Spinal cord (tissue), 10 donors: ENCODE data around the gene ENSA. TPM values are rescaled to one million over a fixed set of nuclear protein-coding genes. Genes with fewer than 3 reads are reported as not detected.
"Not testable (repeated sequence)": the region's sequence is repeated elsewhere in the genome, so short reads cannot be mapped to it uniquely, and the experiment has no call there.

Source experiments
- DNase-seq, 6 donors: peaks; one replicate each; pipeline versions ENCODE4 v3.0.0 to v3.0.0-alpha.2; 2013 to 2015; ENCODE audit warnings: low spot score in 6 of 6, low read depth in 4 of 6
- H3K27ac ChIP-seq: one replicate; pipeline ENCODE4 v1.5.1; 2013; ENCODE audit warnings: low read depth, low read length, control low read depth
- H3K27me3 ChIP-seq: one replicate; pipeline ENCODE4 v1.6.1; 2013; ENCODE audit warnings: low read length; ENCODE audit not compliant: control insufficient read depth, insufficient read depth
- H3K36me3 ChIP-seq: one replicate; pipeline ENCODE4 v1.6.1; 2013; ENCODE audit warnings: low read length; ENCODE audit not compliant: control insufficient read depth, insufficient read depth
- H3K4me1 ChIP-seq: one replicate; pipeline ENCODE4 v1.6.1; 2013; ENCODE audit warnings: low read length; ENCODE audit not compliant: control insufficient read depth, insufficient read depth
- H3K4me3 ChIP-seq: one replicate; pipeline ENCODE4 v1.5.1; 2013; ENCODE audit warnings: low read depth, low read length, control low read depth
- H3K9me3 ChIP-seq: one replicate; pipeline ENCODE4 v1.6.1; 2013; ENCODE audit warnings: low read length; ENCODE audit not compliant: control insufficient read depth, insufficient read depth
- WGBS: methylation state at CpG from one replicate; pipeline ENCODE4 v1.1.5; 2013; ENCODE audit warnings: missing lambda C conversion rate; ENCODE audit not compliant: insufficient coverage; 5-methylcytosine and 5-hydroxymethylcytosine counted together
- polyA plus RNA-seq, 2 donors: library from polyadenylated mRNA; unstranded; fragments of 120-200 nt; gene quantifications; one replicate each; pipeline ENCODE4 v1.2.1, GENCODE V29; 2013; ENCODE audit not compliant: insufficient read length in 2 of 2
- total RNA-seq, 2 donors: library from RNA; depleted of rRNA in 1 of 2; stranded (reverse); fragments of 120-200 nt in 1 of 2; fragments of >200 nt in 1 of 2; gene quantifications; one replicate each; pipeline versions ENCODE4 v1.2.3 to v1.2.4, GENCODE V29; 2013 to 2014
- donor health status: healthy.

The ENSA gene
- total and polyA plus RNA-seq, 4 donors = 120 to 212 (median 163) TPM

GRCh38 chr1:150612014-150612345 is 17.4 kb downstream of the ENSA start:
- H3K4me1 ChIP-seq = peaks cover 12% of the 10 kb centered on the region
- no peak for DNase-seq
- H3K36me3 ChIP-seq = peaks cover 28% of the 10 kb centered on the region
- no peaks in the 10 kb centered on the region for H3K27me3 ChIP-seq
- H3K9me3 ChIP-seq = no peaks in the 10 kb centered on the region
- H3K27ac ChIP-seq = peak overlapping the region; percentile 73
- no peak overlapping the region for H3K4me3 ChIP-seq
- 100% methylated on average over 2 of the region's 3 CpGs for WGBS

DNA sequence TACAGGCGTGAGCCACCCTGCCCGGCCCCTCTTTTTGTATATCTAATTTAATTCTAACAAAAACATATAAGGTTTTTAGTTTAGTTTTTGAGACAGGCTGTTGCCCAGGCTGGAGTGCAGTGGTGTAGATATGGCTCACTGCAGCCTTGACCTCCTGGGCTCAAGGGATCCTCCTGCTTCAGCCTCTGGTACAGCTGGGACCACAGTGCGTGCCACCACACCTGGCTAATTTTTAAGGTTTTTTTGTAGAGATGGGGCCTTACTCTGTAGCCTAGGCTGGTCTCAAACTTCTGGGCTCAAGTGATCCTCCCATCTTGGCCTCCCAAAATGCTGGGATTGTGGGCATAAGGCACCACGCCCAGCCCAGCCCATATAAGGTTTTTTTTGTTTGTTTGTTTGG is 18.8 kb downstream of the ENSA start:
- Histone ChIP-seq H3K27me3 (no peaks in the 10 kb centered on the region), H3K36me3 (peaks cover 15% of the 10 kb centered on the region), H3K4me1 (peaks cover 12% of the 10 kb centered on the region), H3K27ac (no peak overlapping the region), H3K9me3 (no peaks in the 10 kb centered on the region), H3K4me3 (no peak overlapping the region)
- WGBS = 100% methylated on average over 1 of the region's 4 CpGs
- DNase-seq = no peak

DNA sequence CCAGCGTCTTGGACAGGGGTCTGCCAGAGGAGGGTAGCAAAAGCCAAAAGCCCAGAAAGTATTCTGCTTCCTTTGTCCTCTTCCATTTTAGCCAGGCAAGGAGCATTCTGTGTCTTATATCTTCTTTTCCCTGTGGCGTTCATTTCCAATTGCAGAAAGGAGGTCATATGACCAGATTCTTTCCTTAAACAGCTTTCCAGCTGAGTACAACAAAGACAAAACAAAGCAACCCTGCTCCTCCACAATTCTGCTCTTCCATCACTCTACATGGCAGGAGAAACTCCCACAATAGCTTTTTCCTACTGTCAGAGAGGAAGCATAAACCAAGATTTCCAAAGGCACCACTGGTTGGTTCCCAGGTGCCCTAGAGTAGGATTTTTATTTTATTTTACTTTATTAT is 19.7 kb downstream of the ENSA start:
- WGBS = 17% methylated on average over 2 of the region's 2 CpGs
- peaks cover 12% of the 10 kb centered on the region for H3K4me1 ChIP-seq
- H3K9me3 ChIP-seq = no peaks in the 10 kb centered on the region
- peak in 2 of 6 donors; percentile 46 to 80 for DNase-seq
- H3K4me3 ChIP-seq = no peak overlapping the region
- peaks cover 11% of the 10 kb centered on the region for H3K36me3 ChIP-seq
- H3K27ac ChIP-seq = peak overlapping the region; percentile 79
- no peaks in the 10 kb centered on the region for H3K27me3 ChIP-seq

DNA sequence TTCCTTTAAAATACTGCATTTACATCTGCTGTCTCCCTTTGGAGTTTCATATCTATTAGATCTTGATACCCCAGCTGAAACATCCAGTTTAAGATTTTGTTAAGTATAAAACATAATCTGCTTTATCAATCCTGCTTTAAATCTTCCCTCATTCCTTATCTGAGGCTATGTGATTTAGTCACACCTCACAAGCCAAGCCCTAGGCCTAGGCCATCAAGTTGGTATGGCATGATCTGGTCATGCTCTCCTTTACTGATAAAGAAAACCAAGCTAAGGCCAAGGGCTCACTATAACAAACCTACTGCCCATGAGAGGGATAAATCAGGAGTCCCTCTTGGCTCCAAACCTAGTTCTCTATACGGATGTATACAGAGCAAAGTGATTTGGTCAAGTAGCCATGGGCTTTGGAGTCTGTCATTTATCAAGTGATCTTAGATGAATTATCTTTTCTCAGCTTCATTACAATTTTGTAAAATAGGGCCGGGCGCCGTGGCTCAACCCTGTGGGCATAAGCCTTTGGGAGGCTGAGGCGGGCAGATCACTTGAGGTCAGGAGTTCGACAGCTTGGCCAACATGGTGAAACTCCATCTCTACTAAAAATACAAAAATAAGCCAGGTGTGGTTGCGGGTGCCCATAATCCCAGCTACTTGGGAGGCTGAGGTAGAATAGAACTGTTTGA is 22.8 kb downstream of the ENSA start:
- H3K36me3 ChIP-seq = peaks cover 4% of the 10 kb centered on the region
- peaks cover 5% of the 10 kb centered on the region for H3K4me1 ChIP-seq
- no peak overlapping the region for H3K4me3 ChIP-seq
- no peaks in the 10 kb centered on the region for H3K9me3 ChIP-seq
- H3K27ac ChIP-seq = no peak overlapping the region
- DNase-seq = no peak
- WGBS = 94% methylated on average over 3 of the region's 7 CpGs
- no peaks in the 10 kb centered on the region for H3K27me3 ChIP-seq

GRCh38 chr1:150605451-150605731 is 24.0 kb downstream of the ENSA start:
- not testable (repeated sequence) for DNase-seq, H3K27ac ChIP-seq, H3K36me3 ChIP-seq, H3K4me3 ChIP-seq, H3K27me3 ChIP-seq, H3K4me1 ChIP-seq, H3K9me3 ChIP-seq
- no CpG with 5 or more reads among the region's 3 CpGs for WGBS

- Histone ChIP-seq H3K27me3 (no peaks in the 10 kb centered on the region), H3K4me1 (no peaks in the 10 kb centered on the region), H3K36me3 (peaks cover 10% of the 10 kb centered on the region), H3K27ac (no peak overlapping the region), H3K9me3 (no peaks in the 10 kb centered on the region), H3K4me3 (no peak overlapping the region)
- DNase-seq = no peak
- no CpG with 5 or more reads among the region's 2 CpGs for WGBS
Observed at GRCh38 chr1:150604226-150604588, 25.2 kb downstream of the ENSA start.

- Histone ChIP-seq H3K4me3 (no peak overlapping the region), H3K9me3 (no peaks in the 10 kb centered on the region), H3K4me1 (no peaks in the 10 kb centered on the region), H3K27ac (no peak overlapping the region), H3K27me3 (no peaks in the 10 kb centered on the region), H3K36me3 (peaks cover 10% of the 10 kb centered on the region)
- no peak for DNase-seq
- no CpG with 5 or more reads among the region's 3 CpGs for WGBS
Observed at GRCh38 chr1:150603711-150604110, 25.7 kb downstream of the ENSA start.

DNA sequence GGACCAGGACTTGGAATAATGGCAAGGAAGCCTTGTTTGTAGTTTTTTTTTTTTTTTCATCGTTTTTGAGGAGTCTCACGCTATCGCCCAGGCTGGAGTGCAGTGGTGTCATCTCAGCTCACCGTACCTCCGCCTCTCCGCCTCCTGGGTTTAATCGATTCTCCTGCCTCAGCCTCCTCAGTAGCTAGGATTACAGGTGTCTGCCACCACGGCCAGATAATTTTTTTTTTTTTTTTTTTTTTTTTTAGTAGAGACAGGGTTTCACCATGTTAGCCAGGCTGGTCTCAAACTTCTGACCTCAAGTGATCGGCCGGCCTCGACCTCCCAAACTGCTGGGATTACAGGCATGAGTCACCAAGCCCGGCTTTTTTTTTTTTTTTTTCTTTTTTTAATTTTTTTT is 27.0 kb downstream of the ENSA start:
- DNase-seq, H3K27ac ChIP-seq, H3K9me3 ChIP-seq, H3K4me1 ChIP-seq, H3K27me3 ChIP-seq, H3K36me3 ChIP-seq, H3K4me3 ChIP-seq: not testable (repeated sequence)
- WGBS = no CpG with 5 or more reads among the region's 12 CpGs

DNA sequence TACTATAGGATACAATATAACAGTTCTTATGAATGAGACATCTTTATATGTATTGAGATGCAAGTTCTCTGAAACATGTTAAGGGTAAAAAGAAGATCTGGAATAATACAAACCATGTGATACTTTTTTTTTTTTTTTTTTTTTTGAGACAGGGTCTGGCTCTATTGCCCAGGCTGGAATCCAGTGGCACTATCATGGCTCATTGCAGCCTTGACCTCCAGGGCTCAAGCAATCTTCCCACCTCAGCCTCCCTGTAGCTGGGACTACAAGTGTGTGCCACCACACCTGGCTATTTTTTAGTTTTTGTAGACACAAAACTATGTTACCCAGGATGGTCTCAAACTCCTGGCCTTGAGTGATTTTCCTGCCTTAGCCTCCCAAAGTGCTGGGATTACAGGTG is 27.9 kb downstream of the ENSA start:
- no peaks in the 10 kb centered on the region for H3K27me3 ChIP-seq
- no peaks in the 10 kb centered on the region for H3K4me1 ChIP-seq
- no peak for DNase-seq
- no peak overlapping the region for H3K4me3 ChIP-seq
- H3K36me3 ChIP-seq = peaks cover 10% of the 10 kb centered on the region
- H3K27ac ChIP-seq = no peak overlapping the region
- no peaks in the 10 kb centered on the region for H3K9me3 ChIP-seq

DNA sequence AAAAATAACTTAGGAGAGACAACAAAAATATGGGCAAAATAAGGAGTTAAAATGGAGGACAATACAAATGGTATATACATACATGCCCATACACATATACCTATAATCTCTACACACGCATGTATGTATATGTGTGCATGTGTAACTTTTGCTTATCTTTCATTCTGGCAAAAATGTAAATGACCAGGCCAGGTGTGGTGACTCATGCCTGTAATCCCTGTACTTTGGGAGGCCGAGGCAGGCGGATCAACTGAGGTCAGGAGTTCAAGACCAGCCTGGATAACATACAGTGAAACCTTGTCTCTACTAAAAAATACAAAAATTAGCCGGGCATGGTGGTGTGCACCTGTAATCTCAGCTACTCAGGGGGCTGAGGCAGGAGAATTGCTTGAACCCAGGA is 31.1 kb downstream of the ENSA start:
- not testable (repeated sequence) for H3K4me1 ChIP-seq, H3K4me3 ChIP-seq, H3K9me3 ChIP-seq, H3K27me3 ChIP-seq, DNase-seq, H3K27ac ChIP-seq
- H3K36me3 ChIP-seq = peaks cover 16% of the 10 kb centered on the region
- 100% methylated on average over 3 of the region's 4 CpGs for WGBS
